Prostate gland (tissue), 2 donors: ENCODE measurements around the gene DNAH14.

Source experiments
- POLR2A ChIP-seq: fragments of 450-650 bp; IDR thresholded peaks from one replicate; pipeline ENCODE4 v1.6.1; 2016; ENCODE audit warnings: antibody characterized with exemption, mild to moderate bottlenecking
- POLR2AphosphoS5 ChIP-seq: sonication (generic); formaldehyde crosslinking; IDR thresholded peaks from one replicate; pipeline ENCODE4 v1.6.1; 2017; ENCODE audit warnings: antibody characterized with exemption
- TF ChIP-seq, protein P1 (sequence below), 4 experiments: fragments of 200-600 bp in 2 of 4; fragments of 450-650 bp in 2 of 4; sonication (generic) in 2 of 4; IDR thresholded peaks; 1 replicate in 3 of 4; 2 replicates in 1 of 4; pipeline ENCODE4 v1.5.1; 2016 to 2019; ENCODE audit warnings: antibody characterized with exemption in 4 of 4, mild to moderate bottlenecking in 2 of 4, moderate library complexity in 2 of 4

DNA sequence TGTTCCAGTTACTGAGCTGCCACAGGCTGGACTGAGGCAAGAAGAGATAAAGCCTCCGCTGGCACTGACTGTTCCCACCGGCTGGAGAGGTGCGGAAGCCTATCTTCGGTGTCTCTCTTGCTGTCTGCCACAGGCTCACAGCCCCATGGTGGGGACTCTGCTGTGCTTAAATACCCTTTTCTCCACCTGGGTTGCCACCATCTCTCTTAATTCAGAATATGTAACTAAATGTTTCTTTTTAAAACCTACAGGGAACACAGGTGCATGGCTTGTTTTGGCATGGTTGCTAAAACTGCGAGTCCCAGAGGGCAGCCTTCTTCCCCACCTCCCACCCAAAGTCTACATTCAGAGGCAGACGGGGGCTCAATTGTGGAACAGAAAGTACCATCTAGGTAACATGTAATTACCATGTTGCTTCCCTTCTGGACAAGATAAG is 506.5 kb downstream of the DNAH14 start:
- TF ChIP-seq, protein P1, sequence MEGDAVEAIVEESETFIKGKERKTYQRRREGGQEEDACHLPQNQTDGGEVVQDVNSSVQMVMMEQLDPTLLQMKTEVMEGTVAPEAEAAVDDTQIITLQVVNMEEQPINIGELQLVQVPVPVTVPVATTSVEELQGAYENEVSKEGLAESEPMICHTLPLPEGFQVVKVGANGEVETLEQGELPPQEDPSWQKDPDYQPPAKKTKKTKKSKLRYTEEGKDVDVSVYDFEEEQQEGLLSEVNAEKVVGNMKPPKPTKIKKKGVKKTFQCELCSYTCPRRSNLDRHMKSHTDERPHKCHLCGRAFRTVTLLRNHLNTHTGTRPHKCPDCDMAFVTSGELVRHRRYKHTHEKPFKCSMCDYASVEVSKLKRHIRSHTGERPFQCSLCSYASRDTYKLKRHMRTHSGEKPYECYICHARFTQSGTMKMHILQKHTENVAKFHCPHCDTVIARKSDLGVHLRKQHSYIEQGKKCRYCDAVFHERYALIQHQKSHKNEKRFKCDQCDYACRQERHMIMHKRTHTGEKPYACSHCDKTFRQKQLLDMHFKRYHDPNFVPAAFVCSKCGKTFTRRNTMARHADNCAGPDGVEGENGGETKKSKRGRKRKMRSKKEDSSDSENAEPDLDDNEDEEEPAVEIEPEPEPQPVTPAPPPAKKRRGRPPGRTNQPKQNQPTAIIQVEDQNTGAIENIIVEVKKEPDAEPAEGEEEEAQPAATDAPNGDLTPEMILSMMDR (IDR thresholded peaks at IDR 0.05), result no peak
- TF ChIP-seq POLR2A (no peak), POLR2AphosphoS5 (no peak)
